Measurements from ENCODE around the gene SLC7A11. TPM values are rescaled to one million over a fixed set of nuclear protein-coding genes. Genes with fewer than 3 reads are reported as not detected.

SLC7A11 gene
- total RNA-seq, 4 donors from 2014 or later: 0.61 to 5.1 TPM; not detected in 2

- H3K4me1 ChIP-seq: no peaks in the 10 kb centered on the region
- TF ChIP-seq, protein P1, sequence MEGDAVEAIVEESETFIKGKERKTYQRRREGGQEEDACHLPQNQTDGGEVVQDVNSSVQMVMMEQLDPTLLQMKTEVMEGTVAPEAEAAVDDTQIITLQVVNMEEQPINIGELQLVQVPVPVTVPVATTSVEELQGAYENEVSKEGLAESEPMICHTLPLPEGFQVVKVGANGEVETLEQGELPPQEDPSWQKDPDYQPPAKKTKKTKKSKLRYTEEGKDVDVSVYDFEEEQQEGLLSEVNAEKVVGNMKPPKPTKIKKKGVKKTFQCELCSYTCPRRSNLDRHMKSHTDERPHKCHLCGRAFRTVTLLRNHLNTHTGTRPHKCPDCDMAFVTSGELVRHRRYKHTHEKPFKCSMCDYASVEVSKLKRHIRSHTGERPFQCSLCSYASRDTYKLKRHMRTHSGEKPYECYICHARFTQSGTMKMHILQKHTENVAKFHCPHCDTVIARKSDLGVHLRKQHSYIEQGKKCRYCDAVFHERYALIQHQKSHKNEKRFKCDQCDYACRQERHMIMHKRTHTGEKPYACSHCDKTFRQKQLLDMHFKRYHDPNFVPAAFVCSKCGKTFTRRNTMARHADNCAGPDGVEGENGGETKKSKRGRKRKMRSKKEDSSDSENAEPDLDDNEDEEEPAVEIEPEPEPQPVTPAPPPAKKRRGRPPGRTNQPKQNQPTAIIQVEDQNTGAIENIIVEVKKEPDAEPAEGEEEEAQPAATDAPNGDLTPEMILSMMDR (IDR thresholded peaks at IDR 0.05): no peak
- no peak for TF ChIP-seq POLR2A (IDR thresholded peaks at IDR 0.05)
- no peak overlapping the region for H3K4me3 ChIP-seq
- no peak for DNase-seq
- intact Hi-C loops (cut with DNase I; ENCODE audit: low total_unique reads): no loop called here
- H3K9me3 ChIP-seq: no peaks in the 10 kb centered on the region
- no peak overlapping the region for H3K27ac ChIP-seq
- H3K27me3 ChIP-seq: no peaks in the 10 kb centered on the region
- H3K36me3 ChIP-seq: no peaks in the 10 kb centered on the region
Measured at GRCh38 chr4:138161351-138161750, 80.8 kb downstream of the SLC7A11 start.

DNA sequence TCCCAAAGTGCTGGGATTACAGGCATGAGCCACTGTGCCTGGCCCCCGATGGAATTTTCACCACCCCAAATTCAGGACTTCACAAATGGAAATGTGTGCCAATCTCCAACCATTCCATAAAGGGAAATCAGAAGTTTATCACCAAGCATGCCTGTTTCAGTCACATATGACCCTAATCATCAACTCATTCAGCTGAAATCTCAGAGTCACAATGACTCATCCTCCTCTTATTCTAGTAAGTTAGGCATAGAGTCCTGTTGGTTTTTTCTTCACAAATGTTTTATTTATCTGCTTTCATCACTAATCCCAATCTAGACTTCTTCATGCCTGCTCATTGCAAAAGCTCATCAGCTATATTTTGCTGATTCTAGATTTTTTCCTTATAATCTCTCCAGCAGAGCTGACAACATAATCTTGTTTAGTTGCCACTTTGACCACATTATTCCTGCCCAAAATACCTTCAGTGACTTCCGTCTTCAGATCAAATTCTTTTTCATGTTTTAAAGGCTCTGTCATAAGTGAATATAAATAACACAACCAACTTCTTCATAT, 83.3 kb downstream of the SLC7A11 start:
- intact Hi-C loops (cut with DNase I; ENCODE audit: low total_unique reads): no loop called here
- Histone ChIP-seq H3K36me3 (no peaks in the 10 kb centered on the region), H3K4me1 (no peaks in the 10 kb centered on the region), H3K4me3 (no peak overlapping the region), H3K9me3 (no peaks in the 10 kb centered on the region), H3K27me3 (no peaks in the 10 kb centered on the region), H3K27ac (no peak overlapping the region)
- TF ChIP-seq, protein P1 (IDR thresholded peaks at IDR 0.05): no peak
- no peak for DNase-seq

GRCh38 chr4:138140879-138141278, 101.3 kb downstream of the SLC7A11 start:
- intact Hi-C loops (cut with DNase I; ENCODE audit: low total_unique reads): no loop called here

GRCh38 chr4:138138774-138139173, 103.4 kb downstream of the SLC7A11 start:
- no peak for DNase-seq
- Histone ChIP-seq H3K9me3 (no peaks in the 10 kb centered on the region), H3K4me1 (no peaks in the 10 kb centered on the region), H3K4me3 (no peak overlapping the region), H3K27ac (no peak overlapping the region), H3K27me3 (no peaks in the 10 kb centered on the region), H3K36me3 (no peaks in the 10 kb centered on the region)
- no peak for TF ChIP-seq POLR2A (IDR thresholded peaks at IDR 0.05)
- TF ChIP-seq, protein P1 (IDR thresholded peaks at IDR 0.05): no peak
- intact Hi-C loops (cut with DNase I; ENCODE audit: low total_unique reads): no loop called here

More at GRCh38 chr4:138140879-138141278, 101.3 kb downstream of the SLC7A11 start:
- Histone ChIP-seq H3K36me3 (no peaks in the 10 kb centered on the region), H3K9me3 (no peaks in the 10 kb centered on the region), H3K27ac (no peak overlapping the region), H3K4me3 (no peak overlapping the region), H3K4me1 (no peaks in the 10 kb centered on the region), H3K27me3 (no peaks in the 10 kb centered on the region)
- no peak for DNase-seq
- TF ChIP-seq, protein P1 (IDR thresholded peaks at IDR 0.05): no peak

GRCh38 chr4:138135610-138136009, 106.5 kb downstream of the SLC7A11 start:
- H3K4me1 ChIP-seq: no peaks in the 10 kb centered on the region
- TF ChIP-seq POLR2A (IDR thresholded peaks at IDR 0.05): no peak
- TF ChIP-seq, protein P1 (IDR thresholded peaks at IDR 0.05): no peak
- H3K27me3 ChIP-seq: no peaks in the 10 kb centered on the region
- no peaks in the 10 kb centered on the region for H3K9me3 ChIP-seq
- intact Hi-C loops (cut with DNase I; ENCODE audit: low total_unique reads): no loop called here
- no peaks in the 10 kb centered on the region for H3K36me3 ChIP-seq
- H3K27ac ChIP-seq: no peak overlapping the region
- DNase-seq: no peak
- no peak overlapping the region for H3K4me3 ChIP-seq

Data from uterus (tissue), 4 donors.